Measurements from ENCODE around the gene TECPR1. TPM values are rescaled to one million over a fixed set of nuclear protein-coding genes. Genes with fewer than 3 reads are reported as not detected.

TECPR1 gene
- total and polyA plus RNA-seq, 2 experiments from 2014 or later = 4.6 to 24.4 TPM

DNA sequence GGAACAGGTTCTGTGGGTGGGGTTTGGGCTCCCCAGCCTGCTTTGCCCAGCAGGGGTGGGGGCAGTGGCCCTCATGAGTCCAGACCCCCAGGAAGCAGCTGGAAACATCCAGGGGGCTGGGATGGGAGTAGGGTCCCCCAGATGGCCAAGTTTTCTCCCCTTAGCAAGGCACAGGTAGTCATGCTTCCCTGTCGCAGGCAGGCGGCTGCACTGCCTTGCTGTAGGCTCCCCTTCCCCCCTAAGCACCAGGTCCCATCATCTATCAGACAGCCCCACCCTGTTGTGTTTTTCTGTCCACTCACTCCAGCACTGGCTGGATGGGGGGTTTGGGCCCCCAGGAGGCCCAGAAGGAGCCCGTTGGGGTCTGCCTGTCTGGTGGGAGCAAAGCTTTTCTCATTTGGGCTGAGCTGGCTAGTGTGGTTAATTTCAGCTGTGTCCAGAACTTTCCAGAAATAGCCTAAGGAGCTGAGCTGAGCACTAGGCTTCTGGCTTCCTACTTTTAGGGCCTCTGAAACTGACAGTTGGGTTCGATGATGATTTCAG is 37.4 kb upstream of the TECPR1 start:
- Histone ChIP-seq H4K20me1 (replicated peaks; ENCODE audit: insufficient read depth) (peaks cover 32% of the 10 kb centered on the region), H2AFZ (no peak overlapping the region), H3K79me2 (replicated peaks; ENCODE audit: insufficient read depth) (peaks cover 51% of the 10 kb centered on the region), H3K27me3 (ENCODE audit: insufficient read depth) (no peaks in the 10 kb centered on the region), H3K9me2 (ENCODE audit: insufficient read depth) (no peaks in the 10 kb centered on the region), H3F3A (replicated peaks; ENCODE audit: low read depth) (peaks cover 4% of the 10 kb centered on the region; the same call in 1 of the 2 replicates), H3K4me1 (ENCODE audit: insufficient read depth) (peaks cover 23% of the 10 kb centered on the region), H3K4me3 (no peak overlapping the region), H3K27ac (ENCODE audit: low read depth) (0 out of 2 replicates have a peak overlapping the region, but pooled peaks have one; percentile 39), H3K4me2 (no peak overlapping the region), H3K36me3 (ENCODE audit: insufficient read depth) (0 out of 2 replicates have a peak, but pooled peaks cover 13% of the 10 kb centered on the region)
- DNase-seq (ENCODE audit: low spot score) (no peak), ATAC-seq (no peak)
- no peak overlapping the region for H3K4me3 Mint-ChIP-seq
- TF ChIP-seq, protein P1, sequence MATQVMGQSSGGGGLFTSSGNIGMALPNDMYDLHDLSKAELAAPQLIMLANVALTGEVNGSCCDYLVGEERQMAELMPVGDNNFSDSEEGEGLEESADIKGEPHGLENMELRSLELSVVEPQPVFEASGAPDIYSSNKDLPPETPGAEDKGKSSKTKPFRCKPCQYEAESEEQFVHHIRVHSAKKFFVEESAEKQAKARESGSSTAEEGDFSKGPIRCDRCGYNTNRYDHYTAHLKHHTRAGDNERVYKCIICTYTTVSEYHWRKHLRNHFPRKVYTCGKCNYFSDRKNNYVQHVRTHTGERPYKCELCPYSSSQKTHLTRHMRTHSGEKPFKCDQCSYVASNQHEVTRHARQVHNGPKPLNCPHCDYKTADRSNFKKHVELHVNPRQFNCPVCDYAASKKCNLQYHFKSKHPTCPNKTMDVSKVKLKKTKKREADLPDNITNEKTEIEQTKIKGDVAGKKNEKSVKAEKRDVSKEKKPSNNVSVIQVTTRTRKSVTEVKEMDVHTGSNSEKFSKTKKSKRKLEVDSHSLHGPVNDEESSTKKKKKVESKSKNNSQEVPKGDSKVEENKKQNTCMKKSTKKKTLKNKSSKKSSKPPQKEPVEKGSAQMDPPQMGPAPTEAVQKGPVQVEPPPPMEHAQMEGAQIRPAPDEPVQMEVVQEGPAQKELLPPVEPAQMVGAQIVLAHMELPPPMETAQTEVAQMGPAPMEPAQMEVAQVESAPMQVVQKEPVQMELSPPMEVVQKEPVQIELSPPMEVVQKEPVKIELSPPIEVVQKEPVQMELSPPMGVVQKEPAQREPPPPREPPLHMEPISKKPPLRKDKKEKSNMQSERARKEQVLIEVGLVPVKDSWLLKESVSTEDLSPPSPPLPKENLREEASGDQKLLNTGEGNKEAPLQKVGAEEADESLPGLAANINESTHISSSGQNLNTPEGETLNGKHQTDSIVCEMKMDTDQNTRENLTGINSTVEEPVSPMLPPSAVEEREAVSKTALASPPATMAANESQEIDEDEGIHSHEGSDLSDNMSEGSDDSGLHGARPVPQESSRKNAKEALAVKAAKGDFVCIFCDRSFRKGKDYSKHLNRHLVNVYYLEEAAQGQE (IDR thresholded peaks at IDR 0.05; ENCODE audit: unreplicated experiment) = no peak
- TF ChIP-seq, protein P2, sequence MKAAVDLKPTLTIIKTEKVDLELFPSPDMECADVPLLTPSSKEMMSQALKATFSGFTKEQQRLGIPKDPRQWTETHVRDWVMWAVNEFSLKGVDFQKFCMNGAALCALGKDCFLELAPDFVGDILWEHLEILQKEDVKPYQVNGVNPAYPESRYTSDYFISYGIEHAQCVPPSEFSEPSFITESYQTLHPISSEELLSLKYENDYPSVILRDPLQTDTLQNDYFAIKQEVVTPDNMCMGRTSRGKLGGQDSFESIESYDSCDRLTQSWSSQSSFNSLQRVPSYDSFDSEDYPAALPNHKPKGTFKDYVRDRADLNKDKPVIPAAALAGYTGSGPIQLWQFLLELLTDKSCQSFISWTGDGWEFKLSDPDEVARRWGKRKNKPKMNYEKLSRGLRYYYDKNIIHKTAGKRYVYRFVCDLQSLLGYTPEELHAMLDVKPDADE (IDR thresholded peaks at IDR 0.05) = no peak
- TF ChIP-seq JUNB (IDR thresholded peaks at IDR 0.05; ENCODE audit: unreplicated experiment) (no peak), EZH2phosphoT487 (IDR thresholded peaks at IDR 0.05; ENCODE audit: unreplicated experiment) (no peak), POLR2AphosphoS5 (IDR thresholded peaks at IDR 0.05; ENCODE audit: low read depth) (no peak), STAT1 (IDR thresholded peaks at IDR 0.05; ENCODE audit: unreplicated experiment) (no peak), EZH2 (IDR thresholded peaks at IDR 0.05; ENCODE audit: low read depth, unreplicated experiment) (no peak), CREB1 (CRISPR knock-in tag; IDR thresholded peaks at IDR 0.05; ENCODE audit: low read depth) (no peak), ZNF331 (CRISPR knock-in tag; IDR thresholded peaks at IDR 0.05; ENCODE audit: low read depth) (no peak), NANOG (IDR thresholded peaks at IDR 0.05; ENCODE audit: borderline replicate concordance) (no peak), ZNF114 (CRISPR knock-in tag; IDR thresholded peaks at IDR 0.05) (no peak)
- TF ChIP-seq, protein P3, sequence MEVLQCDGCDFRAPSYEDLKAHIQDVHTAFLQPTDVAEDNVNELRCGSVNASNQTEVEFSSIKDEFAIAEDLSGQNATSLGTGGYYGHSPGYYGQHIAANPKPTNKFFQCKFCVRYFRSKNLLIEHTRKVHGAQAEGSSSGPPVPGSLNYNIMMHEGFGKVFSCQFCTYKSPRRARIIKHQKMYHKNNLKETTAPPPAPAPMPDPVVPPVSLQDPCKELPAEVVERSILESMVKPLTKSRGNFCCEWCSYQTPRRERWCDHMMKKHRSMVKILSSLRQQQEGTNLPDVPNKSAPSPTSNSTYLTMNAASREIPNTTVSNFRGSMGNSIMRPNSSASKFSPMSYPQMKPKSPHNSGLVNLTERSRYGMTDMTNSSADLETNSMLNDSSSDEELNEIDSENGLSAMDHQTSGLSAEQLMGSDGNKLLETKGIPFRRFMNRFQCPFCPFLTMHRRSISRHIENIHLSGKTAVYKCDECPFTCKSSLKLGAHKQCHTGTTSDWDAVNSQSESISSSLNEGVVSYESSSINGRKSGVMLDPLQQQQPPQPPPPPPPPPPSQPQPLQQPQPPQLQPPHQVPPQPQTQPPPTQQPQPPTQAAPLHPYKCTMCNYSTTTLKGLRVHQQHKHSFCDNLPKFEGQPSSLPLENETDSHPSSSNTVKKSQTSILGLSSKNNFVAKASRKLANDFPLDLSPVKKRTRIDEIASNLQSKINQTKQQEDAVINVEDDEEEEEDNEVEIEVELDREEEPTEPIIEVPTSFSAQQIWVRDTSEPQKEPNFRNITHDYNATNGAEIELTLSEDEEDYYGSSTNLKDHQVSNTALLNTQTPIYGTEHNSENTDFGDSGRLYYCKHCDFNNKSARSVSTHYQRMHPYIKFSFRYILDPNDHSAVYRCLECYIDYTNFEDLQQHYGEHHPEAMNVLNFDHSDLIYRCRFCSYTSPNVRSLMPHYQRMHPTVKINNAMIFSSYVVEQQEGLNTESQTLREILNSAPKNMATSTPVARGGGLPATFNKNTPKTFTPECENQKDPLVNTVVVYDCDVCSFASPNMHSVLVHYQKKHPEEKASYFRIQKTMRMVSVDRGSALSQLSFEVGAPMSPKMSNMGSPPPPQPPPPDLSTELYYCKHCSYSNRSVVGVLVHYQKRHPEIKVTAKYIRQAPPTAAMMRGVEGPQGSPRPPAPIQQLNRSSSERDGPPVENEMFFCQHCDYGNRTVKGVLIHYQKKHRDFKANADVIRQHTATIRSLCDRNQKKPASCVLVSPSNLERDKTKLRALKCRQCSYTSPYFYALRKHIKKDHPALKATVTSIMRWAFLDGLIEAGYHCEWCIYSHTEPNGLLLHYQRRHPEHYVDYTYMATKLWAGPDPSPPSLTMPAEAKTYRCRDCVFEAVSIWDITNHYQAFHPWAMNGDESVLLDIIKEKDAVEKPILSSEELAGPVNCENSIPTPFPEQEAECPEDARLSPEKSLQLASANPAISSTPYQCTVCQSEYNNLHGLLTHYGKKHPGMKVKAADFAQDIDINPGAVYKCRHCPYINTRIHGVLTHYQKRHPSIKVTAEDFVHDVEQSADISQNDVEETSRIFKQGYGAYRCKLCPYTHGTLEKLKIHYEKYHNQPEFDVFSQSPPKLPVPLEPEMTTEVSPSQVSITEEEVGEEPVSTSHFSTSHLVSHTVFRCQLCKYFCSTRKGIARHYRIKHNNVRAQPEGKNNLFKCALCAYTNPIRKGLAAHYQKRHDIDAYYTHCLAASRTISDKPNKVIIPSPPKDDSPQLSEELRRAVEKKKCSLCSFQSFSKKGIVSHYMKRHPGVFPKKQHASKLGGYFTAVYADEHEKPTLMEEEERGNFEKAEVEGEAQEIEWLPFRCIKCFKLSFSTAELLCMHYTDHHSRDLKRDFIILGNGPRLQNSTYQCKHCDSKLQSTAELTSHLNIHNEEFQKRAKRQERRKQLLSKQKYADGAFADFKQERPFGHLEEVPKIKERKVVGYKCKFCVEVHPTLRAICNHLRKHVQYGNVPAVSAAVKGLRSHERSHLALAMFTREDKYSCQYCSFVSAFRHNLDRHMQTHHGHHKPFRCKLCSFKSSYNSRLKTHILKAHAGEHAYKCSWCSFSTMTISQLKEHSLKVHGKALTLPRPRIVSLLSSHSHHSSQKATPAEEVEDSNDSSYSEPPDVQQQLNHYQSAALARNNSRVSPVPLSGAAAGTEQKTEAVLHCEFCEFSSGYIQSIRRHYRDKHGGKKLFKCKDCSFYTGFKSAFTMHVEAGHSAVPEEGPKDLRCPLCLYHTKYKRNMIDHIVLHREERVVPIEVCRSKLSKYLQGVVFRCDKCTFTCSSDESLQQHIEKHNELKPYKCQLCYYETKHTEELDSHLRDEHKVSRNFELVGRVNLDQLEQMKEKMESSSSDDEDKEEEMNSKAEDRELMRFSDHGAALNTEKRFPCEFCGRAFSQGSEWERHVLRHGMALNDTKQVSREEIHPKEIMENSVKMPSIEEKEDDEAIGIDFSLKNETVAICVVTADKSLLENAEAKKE (CRISPR knock-in tag; IDR thresholded peaks at IDR 0.05) = no peak
- TF ChIP-seq, protein P4, sequence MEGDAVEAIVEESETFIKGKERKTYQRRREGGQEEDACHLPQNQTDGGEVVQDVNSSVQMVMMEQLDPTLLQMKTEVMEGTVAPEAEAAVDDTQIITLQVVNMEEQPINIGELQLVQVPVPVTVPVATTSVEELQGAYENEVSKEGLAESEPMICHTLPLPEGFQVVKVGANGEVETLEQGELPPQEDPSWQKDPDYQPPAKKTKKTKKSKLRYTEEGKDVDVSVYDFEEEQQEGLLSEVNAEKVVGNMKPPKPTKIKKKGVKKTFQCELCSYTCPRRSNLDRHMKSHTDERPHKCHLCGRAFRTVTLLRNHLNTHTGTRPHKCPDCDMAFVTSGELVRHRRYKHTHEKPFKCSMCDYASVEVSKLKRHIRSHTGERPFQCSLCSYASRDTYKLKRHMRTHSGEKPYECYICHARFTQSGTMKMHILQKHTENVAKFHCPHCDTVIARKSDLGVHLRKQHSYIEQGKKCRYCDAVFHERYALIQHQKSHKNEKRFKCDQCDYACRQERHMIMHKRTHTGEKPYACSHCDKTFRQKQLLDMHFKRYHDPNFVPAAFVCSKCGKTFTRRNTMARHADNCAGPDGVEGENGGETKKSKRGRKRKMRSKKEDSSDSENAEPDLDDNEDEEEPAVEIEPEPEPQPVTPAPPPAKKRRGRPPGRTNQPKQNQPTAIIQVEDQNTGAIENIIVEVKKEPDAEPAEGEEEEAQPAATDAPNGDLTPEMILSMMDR (conservative IDR thresholded peaks at IDR 0.05; ENCODE audit: low read depth in 2 of 2) = no peak
- peaks cover 31% of the 10 kb centered on the region for H3K36me3 Mint-ChIP-seq (ENCODE audit: low read depth)
- H3K4me1 Mint-ChIP-seq = peaks cover 33% of the 10 kb centered on the region
- no peaks in the 10 kb centered on the region for H3K9me3 Mint-ChIP-seq
- H3K27me3 Mint-ChIP-seq (ENCODE audit: insufficient read depth, low read depth, poor library complexity) = peaks cover 7% of the 10 kb centered on the region
- H3K27ac Mint-ChIP-seq = peak overlapping the region; percentile 62

Data from GM23338 (cell line).